WI38 (cell line): ENCODE data around the gene FGF23.
"Not testable (repeated sequence)": the region's sequence is repeated elsewhere in the genome, so short reads cannot be mapped to it uniquely, and the experiment has no call there.

Experiments
- H3K4me3 ChIP-seq: 2 replicates; pipeline ENCODE4 v1.5.1; 2011; ENCODE audit warnings: low read depth, mild to moderate bottlenecking, control low read depth, low read length
- TF ChIP-seq, protein P1 (sequence below): IDR thresholded peaks from 2 replicates; pipeline ENCODE4 v1.5.1; 2012; ENCODE audit warnings: low read depth, mild to moderate bottlenecking, control low read depth, low read length

Gene FGF23

DNA sequence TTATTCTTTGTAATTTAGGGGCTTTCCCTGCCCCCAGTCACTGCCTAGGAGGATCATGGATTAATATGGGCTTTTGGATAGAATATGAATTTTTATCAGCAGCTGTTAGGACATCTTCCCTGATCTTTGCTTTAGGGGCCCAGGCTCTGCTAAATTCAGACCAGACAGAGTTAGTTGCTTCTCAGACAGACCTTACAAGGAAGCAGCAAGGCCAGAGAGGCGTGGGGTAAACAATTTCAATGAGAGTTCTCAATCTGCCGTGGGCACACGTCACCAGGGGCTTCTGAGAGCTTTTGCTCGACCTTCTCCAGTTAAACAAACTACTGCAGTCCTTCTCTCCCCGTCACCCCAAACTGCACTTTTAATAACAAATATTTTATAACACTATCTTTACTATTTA is 38.4 kb upstream of the FGF23 start:
- no peak overlapping the region for H3K4me3 ChIP-seq
- TF ChIP-seq, protein P1, sequence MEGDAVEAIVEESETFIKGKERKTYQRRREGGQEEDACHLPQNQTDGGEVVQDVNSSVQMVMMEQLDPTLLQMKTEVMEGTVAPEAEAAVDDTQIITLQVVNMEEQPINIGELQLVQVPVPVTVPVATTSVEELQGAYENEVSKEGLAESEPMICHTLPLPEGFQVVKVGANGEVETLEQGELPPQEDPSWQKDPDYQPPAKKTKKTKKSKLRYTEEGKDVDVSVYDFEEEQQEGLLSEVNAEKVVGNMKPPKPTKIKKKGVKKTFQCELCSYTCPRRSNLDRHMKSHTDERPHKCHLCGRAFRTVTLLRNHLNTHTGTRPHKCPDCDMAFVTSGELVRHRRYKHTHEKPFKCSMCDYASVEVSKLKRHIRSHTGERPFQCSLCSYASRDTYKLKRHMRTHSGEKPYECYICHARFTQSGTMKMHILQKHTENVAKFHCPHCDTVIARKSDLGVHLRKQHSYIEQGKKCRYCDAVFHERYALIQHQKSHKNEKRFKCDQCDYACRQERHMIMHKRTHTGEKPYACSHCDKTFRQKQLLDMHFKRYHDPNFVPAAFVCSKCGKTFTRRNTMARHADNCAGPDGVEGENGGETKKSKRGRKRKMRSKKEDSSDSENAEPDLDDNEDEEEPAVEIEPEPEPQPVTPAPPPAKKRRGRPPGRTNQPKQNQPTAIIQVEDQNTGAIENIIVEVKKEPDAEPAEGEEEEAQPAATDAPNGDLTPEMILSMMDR: no peak

DNA sequence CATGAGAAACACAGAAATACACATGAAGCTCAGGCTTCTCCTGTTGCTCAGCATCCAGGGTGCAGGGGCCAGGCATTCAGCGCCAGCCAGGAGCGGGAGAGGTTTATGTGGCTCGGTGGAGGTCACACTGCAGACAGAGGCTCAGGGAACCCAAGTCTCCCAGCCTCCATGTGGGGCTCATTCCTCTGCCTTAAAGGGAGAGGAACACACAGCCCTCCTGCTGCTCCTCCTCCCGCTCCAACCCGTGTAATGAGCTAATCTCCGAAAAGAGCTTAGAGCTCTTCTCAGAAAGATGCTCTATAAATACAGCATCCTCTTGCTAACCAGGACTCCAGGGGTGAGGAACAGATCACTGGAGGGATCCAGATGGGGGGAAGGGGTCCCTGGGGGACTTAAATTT is 37.9 kb upstream of the FGF23 start:
- TF ChIP-seq, protein P1: no peak
- no peak overlapping the region for H3K4me3 ChIP-seq

DNA sequence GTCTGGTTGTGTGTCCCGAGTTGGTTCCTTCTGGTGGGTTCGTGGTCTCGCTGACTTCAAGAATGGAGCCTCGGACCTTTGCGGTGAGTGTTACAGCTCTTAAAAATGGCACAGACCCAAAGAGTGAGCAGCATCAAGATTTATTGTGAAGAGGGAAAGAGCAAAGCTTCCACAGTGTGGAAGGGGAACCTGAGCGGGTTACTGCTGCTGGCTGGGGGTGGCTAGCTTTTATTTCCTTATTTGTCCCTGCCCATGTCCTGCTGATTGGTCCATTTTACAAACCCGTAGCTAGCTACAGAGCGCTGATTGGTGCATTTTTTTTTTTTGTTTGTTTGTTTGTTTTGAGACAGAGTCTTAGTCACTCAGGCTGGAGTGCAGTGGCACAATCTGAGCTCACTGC is 36.8 kb upstream of the FGF23 start:
- H3K4me3 ChIP-seq: no peak overlapping the region
- TF ChIP-seq, protein P1: no peak

DNA sequence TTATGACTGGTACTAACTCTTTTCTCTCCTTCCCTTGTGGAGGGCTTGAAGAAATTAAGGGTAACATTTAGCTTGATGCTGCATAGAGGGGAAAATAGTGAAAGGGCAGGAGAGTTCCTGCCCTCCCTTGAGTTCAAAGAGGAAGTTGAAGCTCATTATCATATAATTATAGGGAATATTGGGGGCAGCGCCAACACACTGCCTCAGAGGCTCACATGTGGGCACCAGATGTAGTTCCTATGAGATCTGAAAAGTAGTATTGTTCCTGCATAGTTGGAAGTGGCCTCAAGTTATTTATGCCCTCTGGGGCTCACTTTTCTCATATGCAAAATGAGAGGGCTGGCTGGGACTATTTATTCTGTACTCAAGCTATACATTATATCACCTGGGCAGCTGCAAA is 33.0 kb upstream of the FGF23 start:
- H3K4me3 ChIP-seq: no peak overlapping the region
- TF ChIP-seq, protein P1: no peak

DNA sequence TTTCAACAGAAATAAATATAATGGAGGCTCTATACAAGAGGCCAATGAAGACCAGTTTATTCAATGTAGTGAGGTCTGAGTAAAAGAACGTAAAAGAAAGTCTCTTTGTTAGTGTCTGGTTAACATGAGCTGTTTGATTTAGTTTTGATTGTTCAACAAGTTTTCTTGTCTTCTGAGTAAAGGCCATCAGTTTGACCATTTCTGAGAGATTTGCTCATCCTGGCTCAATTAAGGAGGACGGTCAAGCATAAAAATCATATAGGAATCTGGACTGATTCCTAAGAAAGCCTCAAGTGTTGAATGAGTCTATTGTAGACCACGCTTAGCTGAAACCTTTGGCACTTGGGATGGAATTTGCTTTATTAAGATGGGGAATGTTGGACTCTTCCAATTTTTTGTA is 32.5 kb upstream of the FGF23 start:
- TF ChIP-seq, protein P1: no peak
- H3K4me3 ChIP-seq: no peak overlapping the region

DNA sequence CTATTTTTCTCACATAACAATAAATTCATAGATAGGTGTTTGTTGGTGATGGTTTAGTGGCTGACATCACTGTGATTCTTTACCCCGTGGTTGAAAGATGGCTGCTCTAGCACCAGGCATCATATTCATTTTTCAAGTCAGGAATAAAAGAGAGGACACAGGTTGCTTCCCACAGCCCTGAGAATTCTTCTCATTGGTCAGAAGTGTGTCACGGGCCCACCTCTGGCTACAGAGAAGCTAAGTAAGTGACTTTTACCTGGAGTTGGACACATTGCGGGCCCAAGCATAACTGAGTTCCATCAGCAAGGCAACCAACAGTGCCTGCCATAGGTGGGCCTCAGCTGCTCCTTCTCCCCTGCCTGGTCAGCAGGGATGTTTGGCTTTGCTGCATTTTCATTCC is 27.6 kb upstream of the FGF23 start:
- TF ChIP-seq, protein P1: no peak
- H3K4me3 ChIP-seq: no peak overlapping the region

DNA sequence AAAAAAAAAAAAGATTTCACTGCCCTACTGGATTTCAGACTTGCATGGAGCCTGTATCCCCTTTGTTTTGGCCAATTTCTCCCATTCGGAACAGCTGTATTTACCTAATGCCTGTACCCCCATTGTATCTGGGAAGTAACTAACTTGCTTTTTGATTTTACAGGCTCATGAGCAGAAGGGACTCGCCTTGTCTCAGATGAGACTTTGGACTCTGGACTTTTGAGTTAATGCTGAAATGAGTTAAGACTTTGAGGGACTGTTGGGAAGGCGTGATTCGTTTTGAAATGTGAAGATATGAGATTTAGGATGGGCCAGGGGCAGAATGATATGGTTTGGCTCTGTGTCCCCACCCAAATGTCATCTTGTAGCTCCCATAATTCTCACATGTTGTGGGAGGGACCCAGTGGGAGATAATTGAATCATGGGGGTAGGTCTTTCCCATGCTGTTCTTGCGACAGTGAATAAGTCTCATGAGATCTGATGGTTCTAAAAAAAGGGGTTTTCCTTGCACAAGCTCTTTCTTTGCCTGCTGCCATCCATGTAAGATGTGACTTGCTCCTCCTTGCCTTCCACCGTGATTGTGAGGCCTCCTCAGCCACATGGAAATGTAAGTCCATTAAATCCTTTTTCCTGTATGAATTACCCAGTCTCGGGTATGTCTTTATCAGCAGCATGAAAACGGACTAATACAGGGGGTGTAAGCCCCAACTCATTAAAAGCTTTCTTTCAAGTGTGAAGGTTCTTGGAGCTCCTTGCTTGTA is 25.5 kb upstream of the FGF23 start:
- H3K4me3 ChIP-seq: not testable (repeated sequence)

DNA sequence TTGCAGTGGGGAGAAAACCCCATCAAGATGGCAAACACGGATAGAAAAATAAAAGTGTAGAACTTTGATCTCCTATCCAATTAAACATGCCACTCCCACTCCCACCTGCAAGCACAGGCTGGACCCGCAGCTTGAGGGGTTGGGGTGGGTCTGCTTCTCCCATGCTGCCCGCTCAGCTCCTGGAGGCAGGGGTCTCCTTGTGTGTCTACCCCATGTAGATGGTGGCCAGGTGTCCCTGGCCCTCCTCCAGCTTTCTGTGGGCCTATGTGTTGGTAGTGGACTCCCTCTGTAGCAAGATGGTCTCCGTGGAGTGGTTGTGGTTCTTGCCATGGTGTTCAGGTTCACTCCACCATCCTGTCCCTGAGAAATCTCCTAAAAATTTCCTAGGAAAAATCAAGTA is 23.5 kb upstream of the FGF23 start:
- H3K4me3 ChIP-seq: no peak overlapping the region
- TF ChIP-seq, protein P1: no peak
